Anterior cingulate cortex (tissue), 58 donors: ENCODE results near the gene PRPF18.

Experiments used
- DNase-seq, 58 donors: peaks; one replicate each; lab custom pipeline; 2025; lab: John Stamatoyannopoulos, UW

Gene PRPF18

GRCh38 chr10:13660551-13660920 is 73.8 kb downstream of the PRPF18 start:
- peak in 1 of 58 donors; percentile 21 for DNase-seq

- no peak for DNase-seq
Measured at GRCh38 chr10:13661256-13661655, 74.5 kb downstream of the PRPF18 start.

- no peak for DNase-seq
Measured at GRCh38 chr10:13665516-13666262, 78.9 kb downstream of the PRPF18 start.

- DNase-seq, result peak in 33 of 58 donors; percentile 14 to 82 (median 46)
Measured at GRCh38 chr10:13668126-13668525, 81.4 kb downstream of the PRPF18 start.

- DNase-seq, result no peak
Measured at GRCh38 chr10:13669182-13669855, 82.6 kb downstream of the PRPF18 start.

- no peak for DNase-seq
Measured at GRCh38 chr10:13669901-13670300, 83.1 kb downstream of the PRPF18 start.

- DNase-seq, result no peak
Measured at GRCh38 chr10:13670311-13670710, 83.5 kb downstream of the PRPF18 start.

- no peak for DNase-seq
Measured at GRCh38 chr10:13671904-13672303, 85.1 kb downstream of the PRPF18 start.

GRCh38 chr10:13672548-13672947 is 85.8 kb downstream of the PRPF18 start:
- DNase-seq, result no peak

- DNase-seq, result no peak
Measured at GRCh38 chr10:13673156-13673555, 86.4 kb downstream of the PRPF18 start.

GRCh38 chr10:13674645-13675588 is 88.2 kb downstream of the PRPF18 start:
- DNase-seq, result no peak

GRCh38 chr10:13678101-13678843 is 91.5 kb downstream of the PRPF18 start:
- no peak for DNase-seq
